ENCODE results near the gene EFNA4. TPM values are rescaled to one million over a fixed set of nuclear protein-coding genes. Genes with fewer than 3 reads are reported as not detected.

Gene EFNA4
- total RNA-seq, 1 experiment from 2014 or later: 17.0 TPM

GRCh38 chr1:155018617-155019348 lies 44.8 kb upstream of the EFNA4 start:
- peaks cover 16% of the 10 kb centered on the region for H3K36me3 ChIP-seq (ENCODE audit: insufficient read depth, low read length, poor library complexity, severe bottlenecking)
- H3K4me1 ChIP-seq (ENCODE audit: insufficient read depth, low read length, poor library complexity, severe bottlenecking): peaks cover 13% of the 10 kb centered on the region
- ChIA-PET POLR2A (ENCODE audit: low non-redundant PET) (interaction anchor here (0.7 kb wide), 1 partner anchor 21 kb away, joined by 3 read pairs; no protein-coding TSS in a partner anchor), CTCF (interaction anchor here (0.6 kb wide), 1 partner anchor 14 kb away, joined by 9 read pairs; no protein-coding TSS in a partner anchor)
- H3K27me3 ChIP-seq (replicated peaks; ENCODE audit: insufficient read depth, low read depth, low read length, poor library complexity): no peaks in the 10 kb centered on the region
- no peak for TF ChIP-seq CTCF (conservative IDR thresholded peaks at IDR 0.05; ENCODE audit: low read depth, low read length)
- no peak for TF ChIP-seq EZH2 (IDR thresholded peaks at IDR 0.05; ENCODE audit: borderline replicate concordance, low read depth, low read length, poor library complexity, severe bottlenecking)
- H3K4me3 ChIP-seq (ENCODE audit: low read depth, low read length, poor library complexity, severe bottlenecking): no peak overlapping the region
- DNase-seq (ENCODE audit: low spot score): no peak
- BruUV-seq (replicated peaks): no TSS peak
- H3K9me3 ChIP-seq (ENCODE audit: low read depth, low read length, poor library complexity, severe bottlenecking): no peaks in the 10 kb centered on the region
- intact Hi-C loops (cut with micrococcal nuclease; ENCODE audit: unreplicated experiment): no loop called here
- no peak overlapping the region for H3K27ac ChIP-seq (ENCODE audit: low read depth, low read length, poor library complexity, severe bottlenecking)

DNA sequence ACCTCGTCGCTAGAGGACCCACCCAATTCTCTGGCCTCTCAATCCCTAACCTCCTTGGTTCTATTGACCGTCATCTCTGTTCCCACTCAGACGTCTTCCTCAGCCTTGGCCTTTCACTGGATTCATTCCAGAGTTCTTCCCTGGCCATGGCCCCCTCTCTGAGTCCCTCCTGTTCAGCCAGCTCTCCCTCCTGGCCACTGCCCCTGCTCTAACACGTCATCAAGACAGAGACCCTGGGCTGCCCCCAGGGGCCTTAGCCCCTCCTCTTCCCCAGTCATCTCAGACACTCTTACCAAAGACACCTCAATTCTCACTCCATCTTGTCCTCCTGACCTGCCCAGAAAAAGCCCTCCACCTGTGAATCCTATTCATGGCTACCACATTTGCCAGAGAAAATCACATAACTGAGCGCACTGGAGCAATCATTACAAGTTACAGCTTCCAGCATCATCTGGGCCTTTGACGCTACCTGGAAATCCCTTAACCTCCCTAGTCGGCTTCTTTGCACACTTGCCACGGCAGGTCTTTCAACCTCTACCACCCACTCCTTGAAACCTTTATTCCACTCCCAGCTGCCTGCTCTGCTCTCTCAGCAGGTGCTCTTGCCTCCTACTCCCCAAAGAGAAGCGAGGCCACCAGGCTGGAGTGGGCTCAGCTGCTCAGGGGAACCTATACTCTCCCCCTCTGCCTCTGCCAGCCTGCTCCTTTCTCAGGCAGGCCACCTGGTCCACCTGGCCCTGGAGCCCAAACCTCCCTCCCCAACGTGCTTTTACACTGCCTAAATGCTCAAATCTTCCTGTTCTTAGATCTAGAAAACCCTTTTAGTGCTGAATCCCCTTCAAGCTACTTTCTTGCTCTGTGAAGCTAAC lies 43.9 kb upstream of the EFNA4 start:
- CTCF ChIA-PET: interaction anchor here (0.6 kb wide), 1 partner anchor 15 kb away, joined by 9 read pairs; no protein-coding TSS in a partner anchor
- Histone ChIP-seq H3K36me3 (ENCODE audit: insufficient read depth, low read length, poor library complexity, severe bottlenecking) (peaks cover 13% of the 10 kb centered on the region), H3K4me3 (ENCODE audit: low read depth, low read length, poor library complexity, severe bottlenecking) (no peak overlapping the region), H3K27ac (ENCODE audit: low read depth, low read length, poor library complexity, severe bottlenecking) (no peak overlapping the region), H3K9me3 (ENCODE audit: low read depth, low read length, poor library complexity, severe bottlenecking) (no peaks in the 10 kb centered on the region), H3K4me1 (ENCODE audit: insufficient read depth, low read length, poor library complexity, severe bottlenecking) (peaks cover 13% of the 10 kb centered on the region), H3K27me3 (replicated peaks; ENCODE audit: insufficient read depth, low read depth, low read length, poor library complexity) (no peaks in the 10 kb centered on the region)
- no TSS peak for BruUV-seq (replicated peaks)
- POLR2A ChIA-PET (ENCODE audit: low non-redundant PET): no interaction called here
- no peak for DNase-seq (ENCODE audit: low spot score)
- intact Hi-C loops (cut with micrococcal nuclease; ENCODE audit: unreplicated experiment): no loop called here
- TF ChIP-seq CTCF (conservative IDR thresholded peaks at IDR 0.05; ENCODE audit: low read depth, low read length) (no peak), EZH2 (IDR thresholded peaks at IDR 0.05; ENCODE audit: borderline replicate concordance, low read depth, low read length, poor library complexity, severe bottlenecking) (no peak)

DNA sequence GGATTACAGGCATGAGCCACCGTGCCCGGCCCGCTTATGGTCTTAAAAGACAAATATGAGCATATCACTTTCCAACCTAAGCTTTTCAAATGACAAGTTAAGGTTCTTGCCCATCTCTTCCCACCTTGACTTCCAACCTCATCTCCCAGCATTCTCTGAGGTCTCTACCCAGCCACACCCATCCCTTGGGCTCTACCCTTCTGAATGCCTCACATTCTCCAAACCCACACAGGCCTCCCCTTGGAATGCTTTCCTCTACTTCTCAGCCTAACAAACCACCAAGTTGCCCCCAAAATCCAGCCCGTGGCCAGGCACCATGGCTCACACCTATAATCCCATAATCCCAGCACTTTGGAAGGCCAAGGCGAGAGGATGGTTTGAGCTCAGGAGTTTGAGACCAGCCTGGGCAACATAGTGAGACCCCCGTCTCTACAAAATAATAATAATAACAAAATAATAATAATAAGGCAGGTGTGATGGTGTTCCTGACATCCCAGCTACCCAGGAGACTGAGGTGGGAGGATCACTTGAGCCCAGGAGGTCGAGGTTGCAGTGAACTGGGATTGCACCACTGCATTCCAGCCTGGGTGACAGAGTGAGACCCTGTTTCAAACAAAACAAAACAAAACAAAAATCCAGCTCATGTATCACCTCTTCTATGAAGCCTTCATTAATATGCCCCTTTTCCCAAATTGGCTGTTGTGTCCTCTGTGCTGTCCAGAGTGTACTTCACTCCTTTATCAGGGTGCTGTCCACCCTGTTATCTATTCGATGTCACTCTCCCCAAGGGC lies 41.2 kb upstream of the EFNA4 start:
- ChIA-PET CTCF (no interaction called here), POLR2A (ENCODE audit: low non-redundant PET) (no interaction called here)

More for the DNA sequence above, 41.2 kb upstream of the EFNA4 start:
- BruUV-seq (replicated peaks): no TSS peak
- Histone ChIP-seq H3K27ac (ENCODE audit: low read depth, low read length, poor library complexity, severe bottlenecking) (no peak overlapping the region), H3K4me1 (ENCODE audit: insufficient read depth, low read length, poor library complexity, severe bottlenecking) (peaks cover 6% of the 10 kb centered on the region), H3K27me3 (replicated peaks; ENCODE audit: insufficient read depth, low read depth, low read length, poor library complexity) (no peaks in the 10 kb centered on the region), H3K4me3 (ENCODE audit: low read depth, low read length, poor library complexity, severe bottlenecking) (no peak overlapping the region), H3K36me3 (ENCODE audit: insufficient read depth, low read length, poor library complexity, severe bottlenecking) (no peaks in the 10 kb centered on the region), H3K9me3 (ENCODE audit: low read depth, low read length, poor library complexity, severe bottlenecking) (no peaks in the 10 kb centered on the region)
- TF ChIP-seq EZH2 (IDR thresholded peaks at IDR 0.05; ENCODE audit: borderline replicate concordance, low read depth, low read length, poor library complexity, severe bottlenecking) (no peak), CTCF (conservative IDR thresholded peaks at IDR 0.05; ENCODE audit: low read depth, low read length) (no peak)
- DNase-seq (ENCODE audit: low spot score): no peak
- intact Hi-C loops (cut with micrococcal nuclease; ENCODE audit: unreplicated experiment): no loop called here
